Occipital lobe (tissue), 2 donors: ENCODE data around the gene ALK. TPM values are rescaled to one million over a fixed set of nuclear protein-coding genes. Genes with fewer than 3 reads are reported as not detected.
"Not testable (repeated sequence)": the region's sequence is repeated elsewhere in the genome, so short reads cannot be mapped to it uniquely, and the experiment has no call there.

Experiments
- DNase-seq: peaks from one replicate; lab custom pipeline; 2025; lab: John Stamatoyannopoulos, UW
- total RNA-seq: library from RNA; depleted of rRNA; stranded (reverse); fragments of >200 nt; gene quantifications from one replicate; pipeline ENCODE4 v1.2.3, GENCODE V29; 2014

Gene ALK
- total RNA-seq, 1 donor from 2014 or later: 0.78 TPM

DNA sequence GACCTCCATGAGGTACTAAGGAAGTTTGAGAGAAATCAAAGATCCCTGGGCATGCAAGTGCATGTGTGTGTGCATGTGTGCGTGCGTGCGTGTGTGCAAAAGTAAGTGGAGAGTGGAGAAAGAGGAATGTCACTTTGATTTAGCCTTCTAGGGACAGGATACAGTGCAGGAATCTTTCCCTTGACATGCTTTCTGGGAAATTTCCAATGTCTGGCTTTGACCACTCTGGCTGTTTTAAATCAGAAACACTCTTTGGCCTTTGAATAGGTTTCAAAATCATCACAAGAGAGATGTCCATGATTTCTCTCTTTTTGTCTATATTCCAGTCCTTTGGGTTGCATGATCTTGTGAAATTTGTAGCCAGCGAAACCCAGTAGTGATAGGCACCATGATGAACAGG is 162.0 kb downstream of the ALK start:
- no peak for DNase-seq

- no peak for DNase-seq
Measured at GRCh38 chr2:29755829-29756228, 165.6 kb downstream of the ALK start.

GRCh38 chr2:29755233-29755632 is 166.2 kb downstream of the ALK start:
- no peak for DNase-seq

DNA sequence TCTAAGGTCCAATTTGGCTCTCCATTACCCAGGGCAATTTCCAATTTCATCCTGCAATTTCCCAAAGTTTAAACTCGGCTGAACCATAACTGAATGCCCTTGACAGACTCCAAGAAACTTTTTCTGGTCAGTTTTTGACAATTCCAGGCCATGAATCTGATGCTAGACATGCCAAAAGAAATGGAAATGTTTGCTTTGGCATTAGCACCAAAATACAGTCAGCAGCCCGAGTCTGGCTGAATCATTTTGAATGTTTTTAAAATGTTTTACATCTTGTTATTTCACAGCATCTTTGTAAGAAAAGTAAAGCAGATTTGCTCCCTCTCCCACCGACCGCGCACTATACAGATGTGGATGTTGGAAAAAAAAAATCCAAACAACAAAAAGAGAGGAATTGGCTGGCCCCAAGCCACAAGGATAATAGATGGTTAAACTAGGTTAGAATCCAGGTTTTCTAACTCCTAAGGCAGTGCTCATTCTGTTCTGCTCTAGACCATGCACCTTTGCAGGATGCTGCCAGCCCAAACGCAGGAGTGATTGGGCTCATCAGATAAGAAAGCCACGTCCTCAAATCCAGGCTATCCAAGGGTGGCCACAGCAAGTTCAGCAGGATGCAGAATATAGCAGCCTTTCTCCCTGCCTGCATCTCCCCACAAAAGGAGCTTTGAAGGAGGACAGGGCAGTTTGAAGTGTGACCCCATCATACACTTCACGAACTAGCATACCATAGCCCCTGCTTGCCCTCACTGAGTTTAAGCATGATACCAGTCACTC is 167.5 kb downstream of the ALK start:
- no peak for DNase-seq

DNA sequence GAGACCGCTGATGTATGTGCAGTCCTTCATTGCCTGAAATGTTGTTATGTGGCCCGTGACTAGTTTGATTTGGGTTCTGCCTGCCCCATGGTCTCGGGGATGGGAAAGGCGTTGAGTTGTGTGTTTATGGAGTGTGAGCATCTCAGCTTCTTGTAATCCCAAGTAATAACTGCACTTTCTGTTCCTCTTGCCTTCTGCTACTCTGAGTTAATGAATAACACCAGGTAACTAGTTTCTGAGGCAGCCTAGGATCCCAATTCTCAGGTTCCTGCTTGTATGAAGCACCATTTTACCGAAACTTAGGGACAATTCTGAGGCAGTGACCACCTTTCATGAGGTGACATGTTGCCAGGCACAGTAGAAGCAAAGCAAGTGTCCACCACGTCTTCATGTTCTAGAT is 170.0 kb downstream of the ALK start:
- no peak for DNase-seq

DNA sequence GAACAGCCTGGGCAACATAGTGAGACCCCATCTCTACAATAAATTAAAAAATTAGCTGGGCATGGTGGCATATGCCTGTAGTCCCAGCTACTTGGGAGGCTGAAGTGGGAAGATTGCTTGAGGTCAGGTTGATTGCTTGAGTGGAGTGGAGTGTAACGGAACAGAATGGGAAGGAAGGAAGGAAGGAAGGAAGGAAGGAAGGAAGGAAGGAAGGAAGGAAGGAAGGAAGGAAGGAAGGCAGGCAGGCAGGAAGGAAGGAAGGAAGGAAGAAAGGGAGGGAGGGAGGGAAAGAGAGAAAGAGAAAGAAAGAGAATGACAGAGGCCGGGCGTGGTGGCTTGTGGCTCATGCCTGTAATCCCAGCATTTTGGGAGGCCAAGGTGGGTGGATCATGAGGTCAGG is 170.9 kb downstream of the ALK start:
- DNase-seq: not testable (repeated sequence)

- DNase-seq: no peak
Measured at GRCh38 chr2:29749843-29750242, 171.5 kb downstream of the ALK start.

DNA sequence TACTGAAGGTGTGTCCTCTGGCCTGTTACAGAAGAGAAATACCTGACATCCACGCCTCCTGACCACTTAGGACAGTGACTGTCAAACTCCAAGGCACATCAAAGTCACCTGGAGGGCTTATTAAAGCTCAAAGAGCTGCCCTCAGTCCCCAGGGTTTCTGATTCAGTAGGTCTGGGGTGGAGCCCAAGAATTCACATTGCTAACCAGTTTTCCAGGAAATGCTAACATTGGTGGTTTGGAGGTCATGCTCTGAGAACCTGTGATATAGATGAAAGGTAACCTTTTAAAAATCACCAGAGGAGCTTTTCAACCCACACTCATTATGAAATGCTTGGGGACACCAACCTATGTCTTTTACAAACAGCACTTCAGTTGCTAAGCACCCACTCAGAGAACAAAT is 172.3 kb downstream of the ALK start:
- DNase-seq: no peak

GRCh38 chr2:29747786-29748470 is 173.5 kb downstream of the ALK start:
- DNase-seq: no peak

DNA sequence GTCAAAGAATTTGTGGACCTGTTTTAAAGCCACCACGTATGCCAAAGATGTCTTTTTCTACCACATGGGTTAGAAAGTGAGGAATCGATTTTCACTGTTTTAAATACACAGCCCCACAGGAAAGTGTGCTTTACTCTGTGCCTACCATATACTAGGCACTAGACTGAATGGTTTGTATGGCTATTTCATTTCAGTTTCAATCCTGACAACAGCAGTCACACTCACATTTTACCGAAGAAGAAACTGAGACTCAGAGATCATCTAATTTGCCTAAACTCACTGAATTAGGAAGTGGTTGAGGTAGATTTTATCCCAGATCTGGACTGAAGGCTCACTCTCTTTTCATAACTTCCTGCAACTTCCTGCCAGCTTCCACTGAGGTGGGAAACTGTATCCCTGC is 176.4 kb downstream of the ALK start:
- no peak for DNase-seq

- DNase-seq: no peak
Measured at GRCh38 chr2:29743516-29743915, 177.9 kb downstream of the ALK start.

DNA sequence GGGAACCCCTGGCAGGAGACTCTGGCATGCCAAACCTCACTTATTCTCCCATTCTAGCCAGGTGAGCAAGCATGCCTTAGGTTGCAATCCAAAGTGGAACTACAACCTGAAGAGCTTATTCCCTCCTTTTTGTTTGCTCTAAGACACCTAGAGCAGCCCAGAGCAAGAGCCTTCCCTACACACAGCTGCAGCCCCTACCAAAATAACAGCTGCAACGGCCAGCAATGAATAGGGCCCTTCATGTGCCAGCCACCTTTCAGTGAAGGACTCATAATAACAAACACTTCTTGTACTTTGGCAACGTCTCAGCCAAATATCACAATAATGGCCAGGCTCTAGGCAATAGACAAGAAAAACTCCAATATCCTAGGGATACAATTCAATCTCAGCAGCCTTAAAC is 178.7 kb downstream of the ALK start:
- no peak for DNase-seq

DNA sequence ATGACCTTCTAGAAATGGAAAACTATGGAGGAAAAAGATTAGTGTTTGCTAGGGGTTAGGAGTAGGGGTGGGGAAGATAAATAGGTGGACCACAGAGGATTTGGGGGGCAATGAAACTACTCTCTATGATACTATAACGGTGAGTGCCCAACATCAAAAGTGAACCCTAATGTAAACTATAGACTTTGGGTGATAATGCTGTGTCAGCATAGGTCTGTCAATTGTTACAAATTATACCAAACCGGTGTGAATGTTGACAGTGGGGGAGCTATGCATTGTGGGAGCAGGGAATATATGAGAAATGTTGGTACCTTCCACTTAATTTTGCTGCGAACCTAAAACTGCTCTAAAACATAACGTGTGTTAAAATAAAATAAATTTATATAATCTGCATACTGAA is 180.3 kb downstream of the ALK start:
- DNase-seq: no peak

- DNase-seq: no peak
Measured at GRCh38 chr2:29733965-29734364, 187.4 kb downstream of the ALK start.

- no peak for DNase-seq
Measured at GRCh38 chr2:29733213-29733612, 188.2 kb downstream of the ALK start.

DNA sequence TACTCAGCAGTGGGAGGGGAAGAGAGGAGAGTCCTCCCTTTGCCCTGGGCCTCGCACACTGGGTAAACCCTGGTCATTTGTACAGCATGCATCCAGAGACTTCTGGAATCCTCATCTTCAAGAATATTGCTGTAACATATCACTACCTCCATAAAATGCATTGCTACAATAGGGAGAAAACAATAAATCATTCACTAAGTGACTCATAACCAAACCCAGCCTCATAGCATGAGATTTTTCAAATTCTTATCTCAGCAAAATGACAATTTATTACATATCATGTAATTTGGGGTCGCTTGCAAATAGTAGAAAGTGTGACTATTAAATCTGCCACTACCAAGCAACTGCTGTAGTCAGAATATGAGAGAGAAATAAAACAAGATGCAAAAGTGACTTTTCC is 189.4 kb downstream of the ALK start:
- no peak for DNase-seq

GRCh38 chr2:29729932-29730331 is 191.5 kb downstream of the ALK start:
- DNase-seq: no peak

DNA sequence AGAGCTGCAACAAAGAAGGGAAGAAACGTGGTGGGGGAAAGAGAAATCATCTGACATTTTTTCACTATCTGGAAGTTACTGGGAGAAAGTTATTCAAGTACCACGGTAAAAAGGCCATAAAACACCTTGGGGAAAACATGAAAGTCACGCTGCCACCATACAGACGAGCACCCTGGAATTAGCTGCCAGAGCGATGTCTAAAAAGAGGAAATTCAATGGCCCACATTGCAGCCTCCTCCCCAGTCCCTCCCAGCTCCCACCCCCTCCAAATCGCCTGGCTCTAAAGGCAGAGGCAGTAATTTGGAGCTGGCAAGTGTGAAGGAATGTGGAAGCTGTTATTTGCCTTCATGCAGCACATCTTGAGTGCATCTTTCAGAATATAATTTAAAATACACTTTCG is 192.0 kb downstream of the ALK start:
- DNase-seq: no peak

DNA sequence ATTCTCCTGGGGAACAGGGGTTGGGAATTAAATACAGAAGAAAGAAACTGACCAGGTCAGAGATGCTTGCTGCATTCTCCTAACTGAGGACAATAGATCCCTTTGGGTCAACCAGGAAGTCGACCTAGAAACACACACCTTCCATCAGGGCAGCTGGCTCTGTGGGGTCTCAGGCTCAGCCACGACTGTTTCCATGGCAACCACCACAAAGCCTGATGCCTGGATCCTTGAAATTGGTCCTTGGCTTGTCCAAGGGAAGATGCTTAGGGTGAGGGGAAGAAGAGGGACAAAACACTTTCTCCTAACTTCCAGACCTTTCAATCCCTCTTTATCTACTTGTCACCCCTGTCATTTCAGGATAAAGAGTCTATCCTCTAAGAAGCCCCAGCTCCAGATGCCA is 194.4 kb downstream of the ALK start:
- DNase-seq: no peak

DNA sequence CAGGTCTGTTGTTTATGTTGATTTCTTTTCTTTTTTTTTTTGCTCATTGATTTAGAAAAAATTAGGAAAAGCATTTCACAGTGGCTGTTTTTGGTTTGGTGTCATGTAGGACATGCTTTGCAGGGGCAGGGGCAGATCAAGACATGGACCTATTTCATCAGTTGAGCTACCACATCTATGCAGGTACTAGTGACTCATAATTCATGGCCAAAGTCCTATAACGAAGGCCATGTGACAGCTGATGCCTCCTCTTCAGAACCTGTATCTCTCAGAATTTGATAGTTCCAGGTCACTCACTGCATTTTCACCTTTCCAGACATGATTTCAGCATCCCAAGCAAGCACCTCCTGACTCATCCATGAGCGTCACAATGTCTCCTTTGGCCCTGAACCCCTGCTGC is 195.8 kb downstream of the ALK start:
- no peak for DNase-seq

GRCh38 chr2:29724282-29724681 is 197.1 kb downstream of the ALK start:
- no peak for DNase-seq

- DNase-seq: no peak
Measured at GRCh38 chr2:29723255-29724001, 198.0 kb downstream of the ALK start.

GRCh38 chr2:29719639-29720038 is 201.7 kb downstream of the ALK start:
- DNase-seq: no peak
